Astrocyte (in vitro differentiated cells and primary cell): ENCODE data around the gene TEX52. TPM values are rescaled to one million over a fixed set of nuclear protein-coding genes. Genes with fewer than 3 reads are reported as not detected.
A peak's percentile ranks its signal among the peaks of the same experiment; 100 is the strongest.

Source experiments
- DNase-seq: peaks from one replicate; pipeline ENCODE4 v3.0.0-alpha.2; 2010; ENCODE audit warnings: low read depth
- FAIRE-seq: peaks from 2 replicates; lab custom pipeline; 2011; peaks lifted over from hg19 to GRCh38; lab: Jason Lieb, UNC
- H2AFZ ChIP-seq: 2 replicates; pipeline ENCODE4 v1.6.0; 2012; ENCODE audit warnings: low read depth, low read length, inconsistent platforms
- H3K27ac ChIP-seq: 2 replicates; pipeline ENCODE4 v1.5.1; 2011; ENCODE audit warnings: low read depth, low read length, inconsistent platforms
- H3K27me3 ChIP-seq: 2 replicates; pipeline ENCODE4 v1.6.0; 2011; ENCODE audit warnings: low read length, inconsistent platforms; ENCODE audit not compliant: insufficient read depth
- H3K36me3 ChIP-seq: 2 replicates; pipeline ENCODE4 v1.5.1; 2011; ENCODE audit warnings: low read length, inconsistent platforms; ENCODE audit not compliant: insufficient read depth
- H3K4me1 ChIP-seq: 2 replicates; pipeline ENCODE4 v1.5.1; 2011; ENCODE audit warnings: low read length, inconsistent platforms; ENCODE audit not compliant: insufficient read depth
- H3K4me2 ChIP-seq: 2 replicates; pipeline ENCODE4 v1.6.0; 2012; ENCODE audit warnings: low read length, inconsistent platforms
- H3K4me3 ChIP-seq: 2 replicates; pipeline ENCODE4 v1.5.1; 2011; ENCODE audit warnings: low read depth, mild to moderate bottlenecking, low read length, inconsistent platforms; ENCODE audit not compliant: insufficient read depth
- H3K79me2 ChIP-seq: 2 replicates; pipeline ENCODE4 v1.6.0; 2012; ENCODE audit warnings: mild to moderate bottlenecking, low read length, inconsistent platforms; ENCODE audit not compliant: insufficient read depth
- H3K9ac ChIP-seq: 2 replicates; pipeline ENCODE4 v1.6.0; 2012; ENCODE audit warnings: mild to moderate bottlenecking, low read length, inconsistent platforms
- H3K9me3 ChIP-seq: 2 replicates; pipeline ENCODE4 v1.5.1; 2012; ENCODE audit warnings: low read depth, mild to moderate bottlenecking, low read length, inconsistent platforms; ENCODE audit not compliant: insufficient read depth
- H4K20me1 ChIP-seq: 2 replicates; pipeline ENCODE4 v1.6.0; 2012; ENCODE audit warnings: low read length, inconsistent platforms; ENCODE audit not compliant: insufficient read depth
- H3K27ac Mint-ChIP-seq: one replicate; pipeline ENCODE4 v1.8.0; 2021; ENCODE audit warnings: mild to moderate bottlenecking, mixed read lengths; ENCODE audit not compliant: unreplicated experiment
- H3K27me3 Mint-ChIP-seq: one replicate; pipeline ENCODE4 v1.8.0; 2021; ENCODE audit warnings: low read depth, mixed read lengths; ENCODE audit not compliant: unreplicated experiment
- H3K36me3 Mint-ChIP-seq: one replicate; pipeline ENCODE4 v1.8.0; 2021; ENCODE audit warnings: low read depth, mixed read lengths; ENCODE audit not compliant: unreplicated experiment
- H3K4me1 Mint-ChIP-seq: one replicate; pipeline ENCODE4 v1.8.0; 2021; ENCODE audit warnings: low read depth, mixed read lengths; ENCODE audit not compliant: unreplicated experiment
- H3K4me3 Mint-ChIP-seq: one replicate; pipeline ENCODE4 v1.8.0; 2021; ENCODE audit warnings: mild to moderate bottlenecking, moderate library complexity, mixed read lengths; ENCODE audit not compliant: unreplicated experiment
- H3K9me3 Mint-ChIP-seq: one replicate; pipeline ENCODE4 v1.8.0; 2021; ENCODE audit warnings: mild to moderate bottlenecking, mixed read lengths; ENCODE audit not compliant: unreplicated experiment
- EZH2 ChIP-seq: IDR thresholded peaks from 2 replicates; pipeline ENCODE4 v1.6.1; 2012; ENCODE audit warnings: mild to moderate bottlenecking, low read length, inconsistent platforms; ENCODE audit not compliant: insufficient read depth
- total RNA-seq: library from RNA; stranded (reverse); gene quantifications from 2 replicates; pipeline ENCODE4 v1.2.1, GENCODE V29; 2021
- TF ChIP-seq, protein P1 (sequence below): IDR thresholded peaks from 2 replicates; pipeline ENCODE4 v1.5.1; 2011; ENCODE audit warnings: low read depth, mild to moderate bottlenecking, inconsistent platforms, low read length, moderate library complexity; ENCODE audit not compliant: insufficient read depth

The TEX52 gene
- total RNA-seq, 1 donor from 2014 or later: not detected

DNA sequence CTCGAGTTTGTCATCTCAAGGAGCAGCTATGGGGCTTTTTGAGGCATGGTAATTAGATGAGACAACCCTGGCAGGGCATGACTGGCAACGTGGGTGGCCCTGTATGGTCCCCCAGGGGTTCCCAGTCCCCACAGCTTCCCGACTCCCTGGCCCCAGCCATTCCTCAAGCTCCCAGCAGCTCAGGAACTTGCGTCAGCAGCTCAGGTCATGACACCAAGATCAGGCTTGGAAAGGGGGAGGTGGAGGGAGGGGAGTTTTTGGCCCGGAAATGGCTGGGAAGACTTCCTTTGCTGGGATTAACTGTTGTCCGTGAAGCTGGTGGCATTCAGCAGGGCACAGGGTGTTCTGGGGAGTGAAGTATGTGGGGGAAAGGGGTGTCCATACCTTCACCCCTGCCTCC, 11.6 kb downstream of the TEX52 start:
- Mint-ChIP-seq H3K4me3 (no peak overlapping the region), H3K4me1 (peaks cover 26% of the 10 kb centered on the region), H3K27me3 (no peaks in the 10 kb centered on the region), H3K27ac (no peak overlapping the region), H3K9me3 (no peaks in the 10 kb centered on the region), H3K36me3 (peaks cover 3% of the 10 kb centered on the region)
- peak overlapping the region; percentile 60 for H3K4me2 ChIP-seq
- H3K4me1 ChIP-seq: peaks cover 21% of the 10 kb centered on the region
- H3K36me3 ChIP-seq: no peaks in the 10 kb centered on the region
- H3K9ac ChIP-seq: peak overlapping the region; percentile 37
- H2AFZ ChIP-seq: peak overlapping the region; percentile 22
- TF ChIP-seq, protein P1, sequence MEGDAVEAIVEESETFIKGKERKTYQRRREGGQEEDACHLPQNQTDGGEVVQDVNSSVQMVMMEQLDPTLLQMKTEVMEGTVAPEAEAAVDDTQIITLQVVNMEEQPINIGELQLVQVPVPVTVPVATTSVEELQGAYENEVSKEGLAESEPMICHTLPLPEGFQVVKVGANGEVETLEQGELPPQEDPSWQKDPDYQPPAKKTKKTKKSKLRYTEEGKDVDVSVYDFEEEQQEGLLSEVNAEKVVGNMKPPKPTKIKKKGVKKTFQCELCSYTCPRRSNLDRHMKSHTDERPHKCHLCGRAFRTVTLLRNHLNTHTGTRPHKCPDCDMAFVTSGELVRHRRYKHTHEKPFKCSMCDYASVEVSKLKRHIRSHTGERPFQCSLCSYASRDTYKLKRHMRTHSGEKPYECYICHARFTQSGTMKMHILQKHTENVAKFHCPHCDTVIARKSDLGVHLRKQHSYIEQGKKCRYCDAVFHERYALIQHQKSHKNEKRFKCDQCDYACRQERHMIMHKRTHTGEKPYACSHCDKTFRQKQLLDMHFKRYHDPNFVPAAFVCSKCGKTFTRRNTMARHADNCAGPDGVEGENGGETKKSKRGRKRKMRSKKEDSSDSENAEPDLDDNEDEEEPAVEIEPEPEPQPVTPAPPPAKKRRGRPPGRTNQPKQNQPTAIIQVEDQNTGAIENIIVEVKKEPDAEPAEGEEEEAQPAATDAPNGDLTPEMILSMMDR: no peak
- no peak for TF ChIP-seq EZH2
- no peaks in the 10 kb centered on the region for H3K79me2 ChIP-seq
- H3K4me3 ChIP-seq: no peak overlapping the region
- H3K27me3 ChIP-seq: no peaks in the 10 kb centered on the region
- H3K9me3 ChIP-seq: no peaks in the 10 kb centered on the region
- FAIRE-seq: no peak
- peak; percentile 30 for DNase-seq
- no peak overlapping the region for H3K27ac ChIP-seq
- H4K20me1 ChIP-seq: no peaks in the 10 kb centered on the region

- Histone ChIP-seq H3K27me3 (no peaks in the 10 kb centered on the region), H3K9me3 (no peaks in the 10 kb centered on the region), H3K79me2 (no peaks in the 10 kb centered on the region), H2AFZ (peak overlapping the region; percentile 22), H3K9ac (peak overlapping the region; percentile 37), H4K20me1 (no peaks in the 10 kb centered on the region), H3K27ac (no peak overlapping the region), H3K36me3 (no peaks in the 10 kb centered on the region), H3K4me2 (peak overlapping the region; percentile 60), H3K4me3 (no peak overlapping the region), H3K4me1 (peaks cover 17% of the 10 kb centered on the region)
- Mint-ChIP-seq H3K27ac (no peak overlapping the region), H3K4me3 (peak overlapping the region; percentile 2), H3K9me3 (no peaks in the 10 kb centered on the region), H3K4me1 (peaks cover 24% of the 10 kb centered on the region), H3K27me3 (no peaks in the 10 kb centered on the region), H3K36me3 (peaks cover 3% of the 10 kb centered on the region)
- DNase-seq: peak; percentile 60
- TF ChIP-seq EZH2: no peak
- TF ChIP-seq, protein P1: no peak
- FAIRE-seq: no peak
Measured at GRCh38 chr12:2844786-2845185, 12.1 kb downstream of the TEX52 start.

DNA sequence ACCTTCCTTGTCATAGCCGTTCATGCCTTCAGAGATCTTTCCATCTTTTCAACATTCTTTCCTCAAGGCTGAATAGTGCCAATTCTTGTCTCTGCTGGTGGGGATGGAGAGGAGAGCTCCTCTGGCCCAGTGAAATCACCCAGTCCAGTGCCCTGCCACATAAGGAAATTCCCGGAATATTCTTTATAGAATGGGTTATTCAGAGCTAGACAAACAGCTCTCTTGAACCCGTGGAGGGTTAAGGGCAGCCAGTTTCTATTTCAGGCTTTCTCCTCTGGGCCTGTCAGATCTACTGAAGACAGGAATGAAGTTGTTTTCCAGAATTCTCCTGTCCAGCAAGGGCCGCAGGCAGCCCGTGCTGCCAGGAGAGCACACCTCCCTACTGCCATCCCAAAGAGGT, 13.9 kb downstream of the TEX52 start:
- no peak overlapping the region for H3K9ac ChIP-seq
- FAIRE-seq (no peak), DNase-seq (no peak)
- H3K4me2 ChIP-seq: no peak overlapping the region
- no peaks in the 10 kb centered on the region for H4K20me1 ChIP-seq
- H3K79me2 ChIP-seq: no peaks in the 10 kb centered on the region
- Mint-ChIP-seq H3K9me3 (no peaks in the 10 kb centered on the region), H3K27me3 (no peaks in the 10 kb centered on the region), H3K36me3 (peaks cover 7% of the 10 kb centered on the region), H3K4me3 (no peak overlapping the region), H3K27ac (no peak overlapping the region), H3K4me1 (peaks cover 13% of the 10 kb centered on the region)
- no peak overlapping the region for H3K4me3 ChIP-seq
- H3K27me3 ChIP-seq: no peaks in the 10 kb centered on the region
- peaks cover 12% of the 10 kb centered on the region for H3K4me1 ChIP-seq
- no peaks in the 10 kb centered on the region for H3K36me3 ChIP-seq
- H2AFZ ChIP-seq: no peak overlapping the region
- TF ChIP-seq, protein P1: no peak
- TF ChIP-seq EZH2: no peak
- H3K9me3 ChIP-seq: no peaks in the 10 kb centered on the region
- H3K27ac ChIP-seq: no peak overlapping the region
